Measurements from ENCODE around the gene ZSCAN2.
"Not testable (repeated sequence)": the region's sequence is repeated elsewhere in the genome, so short reads cannot be mapped to it uniquely, and the experiment has no call there.

The ZSCAN2 gene

DNA sequence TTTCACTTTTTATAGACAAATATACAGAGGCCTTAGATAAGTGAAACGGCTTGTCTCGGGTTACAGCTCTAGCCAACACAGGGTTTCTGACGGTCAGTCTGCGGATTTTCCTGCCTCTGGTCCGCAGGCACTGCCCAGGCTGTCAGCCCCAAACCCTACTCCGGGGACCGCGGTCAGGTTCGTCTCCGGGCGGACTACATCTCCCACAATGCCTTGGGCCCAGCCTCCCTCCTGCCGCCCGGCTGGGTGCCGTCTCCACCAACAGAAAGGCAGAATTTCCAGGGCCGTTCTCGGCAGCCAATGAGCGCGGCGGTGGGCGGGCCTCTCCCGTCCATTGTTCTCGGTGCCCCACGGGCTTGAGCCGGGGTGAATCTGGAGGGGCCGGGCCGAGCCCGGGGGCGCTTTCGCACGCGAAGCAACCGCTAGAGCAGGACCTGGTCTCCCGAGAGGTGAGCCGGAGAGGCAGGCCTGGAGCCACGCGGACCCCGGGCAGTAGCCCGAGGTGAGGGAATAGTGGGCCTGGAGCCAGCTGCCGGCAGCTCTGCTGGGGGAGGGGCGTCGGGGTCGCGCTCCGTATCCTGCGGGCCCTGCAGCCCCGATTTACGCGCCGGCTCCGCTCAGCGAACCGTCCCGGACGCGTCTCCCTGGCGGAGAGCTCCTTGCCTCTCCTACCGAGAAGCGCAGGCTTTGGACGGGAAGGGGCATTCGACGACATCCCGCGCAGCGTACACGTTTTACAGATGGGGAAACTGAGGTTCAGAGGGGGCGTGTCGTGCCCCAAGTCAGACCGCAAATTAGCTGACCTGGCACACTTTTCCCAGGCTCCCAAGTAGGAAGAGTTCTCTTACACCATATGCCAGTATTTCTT, at the start of gene ZSCAN2:
ZSCAN2 (plus strand) TSS at position 323 of the 868 bp plus-strand sequence. CDS start 2,919 bp downstream, outside the sequence.
- H3K4me3 ChIP-seq (ENCODE audit: low read depth, low read length): peak within 1 kb of the TSS; percentile 99
- DNase-seq (ENCODE audit: low read depth): peak; percentile 94
- TF ChIP-seq, protein P1, sequence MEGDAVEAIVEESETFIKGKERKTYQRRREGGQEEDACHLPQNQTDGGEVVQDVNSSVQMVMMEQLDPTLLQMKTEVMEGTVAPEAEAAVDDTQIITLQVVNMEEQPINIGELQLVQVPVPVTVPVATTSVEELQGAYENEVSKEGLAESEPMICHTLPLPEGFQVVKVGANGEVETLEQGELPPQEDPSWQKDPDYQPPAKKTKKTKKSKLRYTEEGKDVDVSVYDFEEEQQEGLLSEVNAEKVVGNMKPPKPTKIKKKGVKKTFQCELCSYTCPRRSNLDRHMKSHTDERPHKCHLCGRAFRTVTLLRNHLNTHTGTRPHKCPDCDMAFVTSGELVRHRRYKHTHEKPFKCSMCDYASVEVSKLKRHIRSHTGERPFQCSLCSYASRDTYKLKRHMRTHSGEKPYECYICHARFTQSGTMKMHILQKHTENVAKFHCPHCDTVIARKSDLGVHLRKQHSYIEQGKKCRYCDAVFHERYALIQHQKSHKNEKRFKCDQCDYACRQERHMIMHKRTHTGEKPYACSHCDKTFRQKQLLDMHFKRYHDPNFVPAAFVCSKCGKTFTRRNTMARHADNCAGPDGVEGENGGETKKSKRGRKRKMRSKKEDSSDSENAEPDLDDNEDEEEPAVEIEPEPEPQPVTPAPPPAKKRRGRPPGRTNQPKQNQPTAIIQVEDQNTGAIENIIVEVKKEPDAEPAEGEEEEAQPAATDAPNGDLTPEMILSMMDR (conservative IDR thresholded peaks at IDR 0.05; ENCODE audit: low read depth, low read length): no peak

DNA sequence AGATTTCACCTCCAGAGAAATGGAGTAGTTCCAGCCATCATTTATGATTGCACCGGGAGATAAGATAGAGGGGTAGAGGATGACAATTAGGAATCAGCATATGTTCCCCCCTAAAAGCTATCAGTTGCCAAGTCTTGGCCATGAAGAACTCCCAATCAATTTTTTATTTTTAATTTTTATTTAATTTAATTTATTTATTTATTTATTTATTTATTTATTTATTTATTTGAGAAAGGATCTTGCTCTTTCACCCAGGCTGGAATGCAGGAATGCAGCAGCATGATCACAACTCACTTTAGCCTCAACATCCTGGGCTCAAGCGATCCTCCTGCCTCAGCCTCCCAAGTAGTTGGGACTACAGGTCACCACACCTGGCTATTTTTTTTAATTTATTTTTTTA, 49.2 kb upstream of the ZSCAN2 start:
- not testable (repeated sequence) for H3K4me3 ChIP-seq (ENCODE audit: low read depth, low read length); DNase-seq (ENCODE audit: low read depth)

DNA sequence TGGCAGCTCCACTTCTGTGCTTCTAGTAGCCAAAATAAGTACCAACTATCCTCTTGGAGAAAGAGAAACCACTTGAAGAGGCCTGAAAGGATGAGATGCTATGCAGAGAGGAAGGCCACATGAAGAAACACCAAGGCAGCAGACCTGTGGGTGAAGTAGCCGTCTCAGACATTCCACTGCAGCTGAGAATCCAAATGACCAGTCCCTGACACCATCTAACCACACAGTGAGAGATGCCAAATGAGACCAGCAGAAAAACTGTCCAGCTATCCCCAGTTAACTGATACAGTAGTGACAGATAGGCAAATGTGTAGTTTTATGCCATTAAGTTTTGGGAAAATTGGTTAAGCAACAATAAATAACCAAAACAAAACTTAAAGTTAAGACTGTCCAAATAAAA, 47.9 kb upstream of the ZSCAN2 start:
- H3K4me3 ChIP-seq (ENCODE audit: low read depth, low read length): no peak overlapping the region
- peak; percentile 41 for DNase-seq (ENCODE audit: low read depth)
- TF ChIP-seq, protein P1 (conservative IDR thresholded peaks at IDR 0.05; ENCODE audit: low read depth, low read length): no peak

DNA sequence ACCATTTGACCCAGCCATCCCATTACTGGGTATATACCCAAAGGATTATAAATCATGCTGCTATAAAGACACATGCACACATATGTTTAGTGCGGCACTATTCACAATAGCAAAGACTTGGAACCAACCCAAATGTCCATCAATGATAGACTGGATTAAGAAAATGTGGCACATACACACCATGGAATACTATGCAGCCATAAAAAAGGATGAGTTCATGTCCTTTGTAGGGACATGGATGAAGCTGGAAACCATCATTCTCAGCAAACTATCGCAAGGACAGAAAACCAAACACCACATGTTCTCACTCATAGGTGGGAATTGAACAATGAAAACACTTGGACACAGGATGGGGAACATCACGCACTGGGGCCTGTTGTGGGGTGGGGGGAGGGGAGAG, 44.1 kb upstream of the ZSCAN2 start:
- not testable (repeated sequence) for H3K4me3 ChIP-seq (ENCODE audit: low read depth, low read length)

DNA sequence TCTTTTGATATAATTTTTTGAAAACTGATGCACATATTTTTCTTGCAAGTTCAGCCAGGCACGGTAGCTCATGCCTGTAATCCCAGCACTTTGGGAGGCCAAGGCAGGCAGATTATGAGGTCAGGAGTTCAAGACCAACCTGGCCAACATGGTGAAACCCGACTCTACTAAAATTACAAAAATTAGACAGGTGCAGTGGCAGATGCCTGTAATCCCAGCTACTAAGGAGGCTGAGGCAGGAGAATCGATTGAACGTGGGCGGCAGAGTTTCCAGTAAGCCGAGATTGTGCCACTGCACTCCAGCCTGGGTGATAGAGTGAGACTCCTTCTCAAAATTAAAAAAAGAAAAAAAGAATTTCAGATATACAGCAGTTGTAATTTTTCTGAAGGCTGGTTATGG, 32.8 kb upstream of the ZSCAN2 start:
- not testable (repeated sequence) for H3K4me3 ChIP-seq (ENCODE audit: low read depth, low read length); DNase-seq (ENCODE audit: low read depth)

More for the DNA sequence above, 44.1 kb upstream of the ZSCAN2 start:
- DNase-seq (ENCODE audit: low read depth): not testable (repeated sequence)

DNA sequence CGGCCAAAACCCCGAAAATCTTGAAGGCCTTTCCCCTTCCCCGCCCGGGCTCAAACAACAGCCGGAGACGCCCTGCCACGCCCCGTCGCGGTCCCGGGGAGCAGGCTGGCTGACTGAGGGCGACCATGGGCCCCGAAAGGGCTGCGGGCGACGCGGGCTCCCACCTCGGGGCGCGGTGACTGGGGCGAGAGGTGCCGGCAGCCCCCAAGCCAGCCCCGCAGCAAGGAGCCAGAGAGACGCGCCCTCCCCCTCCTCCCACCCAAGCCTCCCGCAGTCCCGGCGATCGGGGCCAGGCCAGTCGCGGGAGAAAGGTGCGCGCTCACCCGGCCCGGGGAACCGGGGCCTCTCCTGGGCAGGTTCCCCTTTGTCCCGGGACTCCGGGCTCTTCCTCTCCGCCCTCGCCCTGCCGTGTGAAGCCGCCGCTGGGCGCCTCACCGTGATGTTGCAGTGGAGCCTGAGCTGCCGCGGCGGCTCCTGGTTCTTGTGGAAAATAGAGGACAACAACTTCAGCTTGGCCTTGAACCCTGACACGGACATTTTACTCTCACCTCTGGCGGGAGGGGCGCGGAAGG, 30.6 kb upstream of the ZSCAN2 start:
- TF ChIP-seq, protein P1 (conservative IDR thresholded peaks at IDR 0.05; ENCODE audit: low read depth, low read length): no peak
- H3K4me3 ChIP-seq (ENCODE audit: low read depth, low read length): peak overlapping the region; percentile 79
- DNase-seq (ENCODE audit: low read depth): peak; percentile 26

DNA sequence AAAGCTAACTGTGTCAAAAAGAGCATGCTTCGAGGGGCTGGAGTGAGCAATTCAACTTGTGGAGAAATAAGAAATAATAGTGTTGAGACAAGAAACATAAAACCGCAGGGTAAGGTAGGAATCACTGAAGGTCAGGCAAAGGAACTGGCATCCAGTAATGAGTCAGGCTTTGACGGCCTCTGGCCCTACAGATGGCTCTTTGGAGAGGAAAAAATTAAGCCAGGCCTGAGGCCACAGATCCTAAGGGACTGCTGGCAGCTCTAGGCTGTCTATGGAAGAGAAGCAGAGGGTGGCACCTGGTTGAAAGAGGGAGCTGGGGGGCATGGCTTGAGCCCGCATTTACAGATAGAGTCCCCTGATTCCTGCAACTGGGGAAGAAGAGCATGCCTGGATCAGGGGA, 28.6 kb upstream of the ZSCAN2 start:
- H3K4me3 ChIP-seq (ENCODE audit: low read depth, low read length): no peak overlapping the region
- TF ChIP-seq, protein P1 (conservative IDR thresholded peaks at IDR 0.05; ENCODE audit: low read depth, low read length): no peak
- peak; percentile 16 for DNase-seq (ENCODE audit: low read depth)

DNA sequence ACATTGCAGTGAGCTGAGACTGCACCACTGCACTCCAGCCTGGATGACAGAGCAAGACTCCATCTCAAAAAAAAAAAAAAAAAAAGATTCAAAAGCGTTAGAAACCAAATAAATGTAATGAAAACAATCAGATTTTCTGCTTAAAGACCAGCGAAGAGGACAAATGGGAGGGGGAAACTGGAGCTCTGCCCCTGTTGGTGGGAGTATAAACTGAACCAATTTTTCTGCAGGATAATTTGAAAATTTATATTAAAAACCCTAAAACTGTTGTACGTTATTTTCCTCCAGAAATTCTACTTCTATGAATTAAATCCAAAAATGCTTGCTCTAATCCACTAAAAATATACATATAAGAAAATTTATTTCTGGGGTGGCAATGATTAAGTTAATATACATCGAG, 25.3 kb upstream of the ZSCAN2 start:
- TF ChIP-seq, protein P1 (conservative IDR thresholded peaks at IDR 0.05; ENCODE audit: low read depth, low read length): no peak
- DNase-seq (ENCODE audit: low read depth): no peak

DNA sequence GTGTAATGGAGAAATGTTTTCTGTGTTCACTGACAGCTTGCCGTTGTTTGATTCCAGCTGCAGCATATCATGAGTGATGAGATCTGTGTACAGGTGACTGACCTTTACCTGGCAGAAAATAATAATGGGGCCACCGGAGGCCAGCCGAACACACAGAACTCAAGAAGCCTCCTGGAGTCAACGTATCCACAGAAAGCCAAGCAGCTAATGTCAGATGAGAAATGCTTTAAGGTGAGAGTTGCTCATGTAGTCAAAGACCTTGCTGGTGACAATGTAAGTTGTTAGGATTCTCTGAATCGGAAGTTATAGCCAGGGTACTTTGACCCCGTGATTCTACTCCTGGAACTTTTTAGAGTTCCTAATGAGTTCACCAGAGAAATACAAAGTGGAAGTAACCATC, 22.9 kb upstream of the ZSCAN2 start:
- H3K4me3 ChIP-seq (ENCODE audit: low read depth, low read length); DNase-seq (ENCODE audit: low read depth): not testable (repeated sequence)

More for the DNA sequence above, 25.3 kb upstream of the ZSCAN2 start:
- no peak overlapping the region for H3K4me3 ChIP-seq (ENCODE audit: low read depth, low read length)

DNA sequence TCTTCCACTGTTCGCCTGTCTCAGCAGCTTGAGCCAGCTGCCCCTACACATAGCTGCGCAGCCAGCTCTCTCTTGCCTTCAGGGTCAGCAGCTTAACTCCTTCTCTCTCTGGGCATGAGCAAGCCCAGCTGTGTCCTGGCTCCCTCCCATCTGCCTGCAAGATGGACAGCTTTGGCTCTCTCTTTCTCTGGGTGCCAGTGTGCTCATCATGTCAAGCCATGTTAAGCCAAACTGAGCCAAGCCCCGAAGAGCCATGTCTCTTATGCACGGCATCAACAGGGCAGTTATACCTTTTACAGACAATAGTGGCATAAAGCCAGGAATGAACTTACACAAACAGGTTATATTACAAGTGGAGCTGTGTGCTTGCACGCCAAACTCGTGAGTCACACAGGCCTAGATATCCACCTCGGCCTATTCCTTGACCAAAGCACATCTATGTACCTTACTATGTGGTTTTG, 21.5 kb upstream of the ZSCAN2 start:
- not testable (repeated sequence) for H3K4me3 ChIP-seq (ENCODE audit: low read depth, low read length)
- peak; percentile 80 for DNase-seq (ENCODE audit: low read depth)

DNA sequence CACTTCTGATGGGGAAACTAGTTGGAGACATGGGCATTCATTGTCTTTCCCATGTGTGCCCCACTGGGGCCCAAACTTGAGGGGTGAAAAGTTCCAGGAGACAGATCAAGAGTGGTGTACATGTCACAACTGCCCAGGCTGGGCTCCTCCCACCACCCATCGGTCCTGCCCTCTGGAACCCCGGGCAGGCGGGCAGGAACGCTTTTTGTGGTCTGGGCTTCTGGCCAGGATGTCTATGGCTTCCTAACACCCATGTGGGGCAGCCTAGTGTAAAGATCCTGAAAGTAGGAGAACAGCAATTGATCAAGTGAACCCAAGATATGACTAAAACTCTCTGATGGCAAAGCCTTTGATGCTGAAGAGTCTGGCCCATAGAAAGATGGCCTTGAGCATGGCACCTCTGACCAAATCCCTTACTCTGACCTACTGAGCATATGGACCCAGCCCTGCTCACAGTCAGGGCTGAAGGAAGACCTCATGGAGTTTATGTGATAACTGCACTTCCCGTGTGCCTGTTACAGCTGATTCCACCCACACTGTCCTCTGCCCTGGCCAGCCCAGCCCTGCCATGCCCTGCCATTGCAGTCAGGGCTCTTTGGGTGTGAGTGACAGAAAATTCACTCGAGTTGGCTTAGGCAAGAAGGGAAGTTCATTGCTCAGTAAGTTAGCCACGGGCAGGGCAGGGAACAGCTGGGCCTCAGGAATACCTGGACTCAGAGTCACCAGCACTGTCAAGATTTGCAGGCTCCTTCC, 19.0 kb upstream of the ZSCAN2 start:
- DNase-seq (ENCODE audit: low read depth); H3K4me3 ChIP-seq (ENCODE audit: low read depth, low read length): not testable (repeated sequence)

All from choroid plexus epithelial cell (primary cell).